Left ventricle myocardium superior (tissue), 1 donor: ENCODE data around the gene IGLL1. TPM values are rescaled to one million over a fixed set of nuclear protein-coding genes. Genes with fewer than 3 reads are reported as not detected.
"Not testable (repeated sequence)": the region's sequence is repeated elsewhere in the genome, so short reads cannot be mapped to it uniquely, and the experiment has no call there.

Source experiments
- ATAC-seq: fragments of 200-7000 bp; cut with Tn5 transposase; one replicate; pipeline ENCODE4 v1.9.1; 2020; ENCODE audit warnings: mild to moderate bottlenecking, moderate library complexity
- DNase-seq: peaks from one replicate; pipeline ENCODE4 v3.0.0-alpha.2; 2020
- intact Hi-C: fragments of 100-400 bp; cut with micrococcal nuclease; formaldehyde crosslinking; loops from one replicate; pipeline ENCODE4 v1.11.0; 2022
- long read RNA-seq: library from polyadenylated mRNA; unstranded; transcript quantifications from one replicate; pipeline ENCODE4 v2.0.0, GENCODE V29; 2021
- total RNA-seq: library from RNA; stranded (reverse); fragmentation: NEBNext Ultra II Directional; extraction: Animal tissue kit (Norgen Biotek cat#: 25700); gene quantifications from one replicate; pipeline ENCODE4 v1.2.1, GENCODE V29; 2021
- donor health status: DM: no; HTN: yes; CAD: no; lungs with severe emphysema.

IGLL1 gene
- not detected for total RNA-seq
- long read RNA-seq: 0 reads

- DNase-seq: no peak
- intact Hi-C loops: no loop called here
- ATAC-seq: no peak
These were observed at the start of gene IGLL1 for GRCh38 chr22:23579870-23580575. IGLL1 (minus strand) TSS chr22:23580290; CDS start chr22:23580190, 100 bp downstream.

DNA sequence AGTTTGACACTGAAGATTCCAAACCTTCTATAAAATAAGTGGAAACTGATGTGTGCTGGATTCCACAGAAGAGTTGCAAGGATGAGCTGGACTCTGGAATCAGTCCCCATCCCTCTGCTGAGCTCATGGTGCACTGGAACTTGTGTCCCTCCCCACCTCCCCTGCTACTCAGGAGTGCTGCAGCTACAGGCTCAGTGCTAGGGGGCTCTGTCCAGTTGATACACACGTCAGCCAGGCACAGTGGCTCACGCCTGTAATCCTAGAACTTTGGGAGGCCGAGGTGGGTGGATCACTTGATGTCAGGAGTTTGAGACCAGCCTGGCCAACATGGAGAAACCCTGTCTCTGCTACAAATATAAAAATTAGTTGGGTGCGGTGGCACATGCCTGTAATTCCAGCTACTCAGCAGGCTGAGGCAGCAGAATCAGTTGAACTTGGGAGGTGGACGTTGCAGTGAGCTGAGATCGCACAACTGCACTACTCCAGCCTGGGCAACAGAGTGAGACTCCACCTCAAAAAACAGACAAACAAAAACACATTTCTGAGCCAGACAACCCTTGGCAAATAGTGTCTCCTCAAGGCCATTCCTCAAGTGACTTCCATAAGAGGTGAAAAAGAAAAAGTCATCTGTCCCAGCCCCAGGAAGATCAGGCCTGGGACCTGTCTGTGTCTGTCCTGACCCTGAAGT lies 48.1 kb upstream of the IGLL1 start:
- ATAC-seq, intact Hi-C loops, DNase-seq: not testable (repeated sequence)

DNA sequence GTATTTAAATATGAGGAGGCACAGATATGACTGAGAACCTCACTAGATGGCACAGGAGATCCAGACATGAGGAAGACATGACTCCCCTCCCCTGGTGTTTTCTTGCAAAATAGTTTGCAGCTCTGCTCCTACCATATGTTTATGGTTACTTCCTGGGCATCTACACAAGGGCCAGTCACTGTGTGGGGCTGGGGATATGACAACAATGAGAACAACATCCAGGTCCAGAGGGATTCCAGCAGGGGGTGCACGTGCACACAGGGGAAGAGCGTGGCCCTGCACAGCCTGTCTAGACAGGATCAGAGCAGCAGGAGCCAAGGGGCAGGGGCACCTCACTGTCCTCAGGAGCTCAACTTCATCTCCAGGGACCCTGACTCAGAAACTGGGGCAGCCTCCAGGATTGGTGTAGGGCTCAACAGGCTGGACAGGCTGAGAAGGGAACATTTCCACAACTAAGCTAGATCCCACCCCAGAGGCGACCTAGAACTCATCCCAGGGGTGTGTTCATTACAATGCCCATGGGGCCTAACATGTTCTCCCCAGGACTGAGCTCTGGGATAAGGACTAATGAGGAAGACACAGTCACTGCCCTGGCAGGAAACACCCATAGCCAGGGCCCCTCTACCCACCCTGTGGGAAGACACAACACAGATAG lies 47.4 kb upstream of the IGLL1 start:
- peak; percentile 92 for ATAC-seq
- DNase-seq: peak; percentile 61
- intact Hi-C loops: not testable (repeated sequence)

GRCh38 chr22:23626286-23626975 lies 46.3 kb upstream of the IGLL1 start:
- ATAC-seq: no peak
- DNase-seq: no peak
- intact Hi-C loops: no loop called here

- no peak for DNase-seq
- intact Hi-C loops: no loop called here
- no peak for ATAC-seq
These were observed 42.5 kb upstream of the IGLL1 start for GRCh38 chr22:23622634-23623033.

DNA sequence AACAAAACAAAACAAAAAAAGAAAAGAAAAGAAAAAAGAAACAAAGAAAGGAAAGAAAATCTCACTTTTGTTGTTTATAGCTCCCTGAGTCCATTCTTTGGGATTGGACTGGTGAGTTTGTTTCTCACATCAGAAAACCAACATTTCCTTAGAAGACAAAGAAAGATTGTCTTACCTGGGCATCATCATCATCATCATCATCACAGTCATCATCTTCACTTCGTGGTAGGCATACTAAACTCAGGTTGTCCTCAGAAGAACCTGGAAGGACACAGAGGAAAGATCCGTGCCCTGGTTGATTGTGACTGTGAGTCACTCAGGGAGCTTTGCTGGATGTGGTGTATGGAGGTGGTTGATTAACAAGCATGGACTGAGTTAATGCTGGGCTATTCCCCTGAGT lies 41.8 kb upstream of the IGLL1 start:
- DNase-seq, ATAC-seq, intact Hi-C loops: not testable (repeated sequence)

DNA sequence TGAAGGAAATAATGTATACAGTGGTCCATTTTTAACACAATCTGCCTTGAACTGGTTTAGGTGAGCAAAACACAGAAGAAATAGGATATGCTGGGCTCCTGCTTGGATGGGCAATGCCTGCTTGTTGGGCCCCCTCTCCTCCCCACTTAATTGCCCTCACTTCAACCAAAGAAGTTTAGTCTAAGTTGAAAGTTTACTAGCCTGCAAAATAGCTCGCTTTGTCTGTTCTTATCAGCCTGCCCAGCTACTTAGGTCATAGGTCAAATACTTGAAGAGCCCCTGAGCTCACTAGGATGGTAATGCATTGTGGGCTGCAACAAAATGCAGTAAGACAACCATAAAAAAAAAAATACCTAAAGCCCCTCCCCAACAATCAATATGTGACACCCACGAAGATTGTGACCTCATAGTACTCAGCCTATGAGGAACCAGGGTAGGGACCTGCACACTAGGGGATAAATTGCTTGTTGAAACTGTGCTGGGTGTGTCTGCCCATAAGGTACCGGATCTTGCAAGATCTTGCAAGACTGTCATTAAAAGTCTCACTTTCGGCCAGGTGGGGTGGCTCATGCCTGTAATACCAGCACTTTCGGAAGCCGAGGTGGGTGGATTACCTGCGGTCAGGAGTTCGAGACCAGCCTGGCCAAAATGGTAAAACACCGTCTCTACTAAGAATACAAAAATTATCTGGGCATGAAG lies 41.1 kb upstream of the IGLL1 start:
- intact Hi-C loops: no loop called here
- no peak for DNase-seq
- ATAC-seq: no peak

GRCh38 chr22:23613193-23613972 lies 33.3 kb upstream of the IGLL1 start:
- DNase-seq (no peak), ATAC-seq (no peak)
- intact Hi-C loops: no loop called here

GRCh38 chr22:23609983-23610781 lies 30.1 kb upstream of the IGLL1 start:
- ATAC-seq (no peak), DNase-seq (no peak)
- intact Hi-C loops: no loop called here

GRCh38 chr22:23608583-23608982 lies 28.5 kb upstream of the IGLL1 start:
- intact Hi-C loops: no loop called here
- ATAC-seq: no peak

DNA sequence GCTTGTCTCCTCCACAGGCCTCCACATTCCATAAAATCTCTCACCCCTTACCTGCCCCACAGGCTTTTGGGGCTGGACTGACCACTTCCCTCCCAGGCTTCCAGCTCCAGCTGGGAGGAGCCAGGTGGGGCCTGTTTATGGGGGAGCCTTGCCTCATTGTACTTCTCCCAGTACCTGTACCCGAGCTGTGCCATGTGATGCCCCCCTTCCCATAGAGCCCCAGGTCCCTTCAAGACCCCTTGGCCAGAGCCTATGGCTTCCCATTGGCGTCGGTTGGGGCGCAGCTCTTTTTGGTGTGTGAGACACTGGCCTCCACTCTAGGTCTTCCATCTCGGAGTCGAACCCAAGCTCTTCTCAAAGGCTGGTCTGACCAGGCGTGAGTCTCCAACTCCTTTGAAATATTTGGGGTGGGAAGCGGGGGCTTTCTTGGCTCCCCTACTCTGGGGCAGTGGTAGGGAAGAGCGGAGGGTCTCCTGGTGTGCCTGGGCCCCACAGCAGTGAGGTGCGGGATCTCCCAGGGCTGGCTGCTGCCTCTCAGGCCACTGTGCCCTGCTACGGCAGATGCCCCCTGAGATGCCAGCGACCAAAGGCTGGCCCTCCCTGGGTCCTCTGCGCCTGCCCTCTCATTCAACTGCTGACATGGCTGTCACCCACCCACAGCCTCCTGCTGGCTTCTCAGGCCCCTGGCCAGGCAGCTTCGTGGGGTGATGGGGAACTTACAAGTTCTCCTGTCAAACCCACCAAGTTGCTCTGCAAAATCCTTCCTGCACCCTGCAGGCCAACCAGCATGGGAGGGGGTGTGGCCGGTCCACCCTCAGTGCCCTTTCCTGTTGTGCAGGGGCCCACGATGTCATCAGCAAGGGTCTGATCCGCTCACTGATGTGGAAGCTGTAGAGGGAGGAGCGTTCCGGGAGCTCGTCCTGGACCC lies 26.4 kb upstream of the IGLL1 start:
- intact Hi-C loops: no loop called here
- no peak for DNase-seq
- no peak for ATAC-seq

More at GRCh38 chr22:23608583-23608982, 28.5 kb upstream of the IGLL1 start:
- no peak for DNase-seq

- intact Hi-C loops: no loop called here
- DNase-seq (no peak), ATAC-seq (no peak)
These were observed 25.0 kb upstream of the IGLL1 start for GRCh38 chr22:23604939-23605712.

DNA sequence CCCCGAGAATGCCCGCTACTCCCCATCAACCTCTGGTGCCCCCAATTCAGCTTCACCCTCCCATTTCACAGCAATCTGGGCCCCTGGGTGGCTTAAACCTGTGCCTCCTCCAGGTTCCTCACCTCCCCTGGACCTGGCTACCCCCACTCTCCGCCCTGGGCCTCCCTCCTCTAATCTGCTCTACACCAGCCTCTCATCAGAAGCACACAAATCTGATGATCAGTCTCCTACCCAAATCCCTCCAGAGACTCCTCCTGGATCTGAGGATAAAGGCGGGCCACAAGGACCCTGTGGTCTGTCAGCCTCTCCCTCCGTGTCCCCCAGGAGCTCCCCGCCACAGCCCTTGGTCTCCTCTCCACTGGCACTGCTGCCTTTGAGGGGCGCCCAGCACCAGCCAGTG lies 23.2 kb upstream of the IGLL1 start:
- DNase-seq (no peak), ATAC-seq (no peak)
- intact Hi-C loops: no loop called here

DNA sequence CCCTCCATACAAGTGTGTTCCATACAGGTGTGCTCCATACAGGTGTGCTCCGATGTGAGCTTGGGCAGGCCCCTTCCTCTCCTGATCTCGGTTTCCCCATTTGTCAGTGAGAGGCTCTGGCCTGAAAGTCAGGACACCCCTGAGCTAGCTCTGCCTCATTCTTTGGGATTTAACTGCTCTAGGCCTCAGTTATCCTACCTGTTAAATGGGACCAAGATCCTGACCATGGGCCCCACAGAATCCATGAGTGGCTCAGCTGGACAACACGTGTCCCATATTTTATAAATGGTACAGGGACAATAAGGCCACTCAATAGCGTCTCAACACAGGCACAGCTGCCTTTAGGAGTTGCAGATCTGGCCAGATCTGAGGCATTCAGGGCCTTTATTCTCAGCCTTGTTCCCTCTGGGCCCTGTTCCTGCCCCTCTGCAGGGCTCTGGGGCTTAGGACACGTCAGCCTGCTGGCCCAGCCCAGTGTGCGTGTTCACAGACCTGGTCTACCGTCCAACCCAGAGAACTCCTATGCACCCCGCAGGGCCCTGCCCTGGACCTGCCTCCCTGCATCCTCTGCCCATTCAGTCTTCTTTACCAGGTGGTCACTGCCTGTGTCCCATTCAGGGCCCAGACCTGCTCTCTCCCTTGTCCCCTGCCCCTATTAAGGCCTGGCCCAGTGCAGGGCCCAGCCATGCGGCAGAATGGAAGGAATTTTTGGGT lies 18.9 kb upstream of the IGLL1 start:
- DNase-seq: no peak
- ATAC-seq: no peak
- intact Hi-C loops: no loop called here

- intact Hi-C loops, DNase-seq, ATAC-seq: not testable (repeated sequence)
These were observed 17.6 kb upstream of the IGLL1 start for GRCh38 chr22:23597576-23598268.
